ENCODE data around the gene TSC22D3.
A peak's percentile ranks its signal among the peaks of the same experiment; 100 is the strongest.
"Not testable (repeated sequence)": the region's sequence is repeated elsewhere in the genome, so short reads cannot be mapped to it uniquely, and the experiment has no call there.

The TSC22D3 gene

GRCh38 chrX:107713543-107714205 is 61.9 kb downstream of the TSC22D3 start:
- no peak for DNase-seq (ENCODE audit: insufficient read length, low spot score)
- peak; percentile 70 for FAIRE-seq

GRCh38 chrX:107713203-107713542 is 62.4 kb downstream of the TSC22D3 start:
- no peak for DNase-seq (ENCODE audit: insufficient read length, low spot score)
- no peak for FAIRE-seq

DNA sequence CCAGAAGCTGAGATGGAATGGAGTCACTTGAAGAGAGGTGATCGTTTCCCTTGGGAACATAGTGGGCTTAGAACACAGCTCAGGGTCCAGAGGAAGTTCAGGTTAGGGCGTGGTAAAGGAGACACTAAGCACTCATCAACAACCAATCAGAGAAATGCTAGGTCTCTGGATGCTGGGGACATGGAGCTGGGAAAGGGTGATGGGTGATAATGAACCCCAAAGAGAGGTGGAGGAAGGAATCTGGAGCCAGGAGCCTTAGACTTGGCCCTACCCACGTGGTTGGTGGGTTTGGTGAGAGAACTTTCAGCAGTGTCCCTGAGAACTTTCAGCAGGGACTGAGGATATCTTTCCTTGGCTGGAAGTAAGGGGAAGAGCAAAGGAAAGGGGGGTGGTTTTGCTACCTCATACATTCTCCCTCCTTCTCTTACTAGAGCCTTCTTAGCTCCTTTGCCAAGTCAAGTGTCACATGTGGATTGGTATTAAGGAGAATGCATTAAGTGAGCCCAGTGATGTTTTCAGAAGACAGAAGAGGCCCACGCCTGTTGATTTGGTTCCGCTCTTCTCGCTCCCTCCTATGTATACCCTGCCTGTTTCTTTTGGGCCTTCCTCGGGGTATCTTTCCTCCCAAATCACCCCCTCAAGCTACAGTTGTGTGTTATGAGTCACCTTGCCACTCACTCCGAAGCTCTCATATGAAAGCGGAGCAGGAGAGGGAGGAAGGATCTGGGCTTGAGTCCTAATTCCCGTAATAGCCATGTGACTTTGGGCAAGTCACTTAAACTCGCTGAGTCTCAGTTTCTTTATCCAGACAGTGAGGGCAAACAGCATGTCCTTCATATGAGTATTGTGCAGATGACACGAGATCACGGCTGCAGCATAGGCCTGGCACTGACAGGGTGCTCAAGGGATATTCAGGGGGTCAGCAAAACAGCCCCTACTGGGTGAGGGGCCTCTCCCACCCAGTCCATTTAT is 63.1 kb downstream of the TSC22D3 start:
- FAIRE-seq (peak; percentile 83), DNase-seq (ENCODE audit: insufficient read length, low spot score) (no peak)

GRCh38 chrX:107711521-107712181 is 63.9 kb downstream of the TSC22D3 start:
- no peak for DNase-seq (ENCODE audit: insufficient read length, low spot score)
- FAIRE-seq: no peak

DNA sequence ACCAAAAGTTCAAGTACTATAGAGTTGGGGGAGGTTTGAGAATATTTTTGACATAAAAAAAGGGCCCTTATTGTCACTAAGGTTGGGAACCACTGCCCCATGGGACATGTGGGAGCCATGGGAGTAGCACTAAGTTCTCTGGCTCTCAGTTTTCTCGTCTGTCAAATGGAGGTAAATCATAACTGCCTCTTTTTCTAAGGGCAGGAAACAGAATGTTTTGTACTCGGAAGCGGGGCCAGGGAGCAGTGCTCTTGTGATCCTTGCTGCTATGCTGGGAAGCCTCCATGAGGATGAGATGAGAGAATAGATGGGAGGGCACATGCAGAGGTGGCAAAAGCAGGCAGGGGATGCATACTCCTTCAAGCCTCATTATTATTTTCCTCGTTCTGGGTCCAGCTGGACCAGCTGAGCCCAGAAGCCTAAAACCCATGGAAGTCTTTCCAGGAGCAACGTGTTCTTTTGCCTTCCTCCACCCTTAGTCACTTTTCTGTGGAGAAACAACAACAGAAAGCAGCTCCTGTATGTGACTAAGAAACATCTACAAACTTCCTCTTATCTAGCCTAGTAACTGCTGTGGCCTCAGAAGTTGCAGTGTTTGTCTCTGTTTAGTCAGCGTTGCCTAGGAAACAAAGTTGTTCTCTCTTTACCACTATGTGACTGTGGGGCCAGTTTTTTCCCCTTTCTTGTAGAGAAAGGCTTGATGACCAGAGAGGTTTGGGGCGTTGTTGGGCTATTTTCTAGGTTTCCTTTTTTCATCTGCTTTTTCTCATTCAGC is 64.8 kb downstream of the TSC22D3 start:
- DNase-seq (ENCODE audit: insufficient read length, low spot score) (peak; percentile 37), FAIRE-seq (peak; percentile 99)

GRCh38 chrX:107709266-107709806 is 66.3 kb downstream of the TSC22D3 start:
- DNase-seq (ENCODE audit: insufficient read length, low spot score): no peak
- FAIRE-seq: peak; percentile 91

DNA sequence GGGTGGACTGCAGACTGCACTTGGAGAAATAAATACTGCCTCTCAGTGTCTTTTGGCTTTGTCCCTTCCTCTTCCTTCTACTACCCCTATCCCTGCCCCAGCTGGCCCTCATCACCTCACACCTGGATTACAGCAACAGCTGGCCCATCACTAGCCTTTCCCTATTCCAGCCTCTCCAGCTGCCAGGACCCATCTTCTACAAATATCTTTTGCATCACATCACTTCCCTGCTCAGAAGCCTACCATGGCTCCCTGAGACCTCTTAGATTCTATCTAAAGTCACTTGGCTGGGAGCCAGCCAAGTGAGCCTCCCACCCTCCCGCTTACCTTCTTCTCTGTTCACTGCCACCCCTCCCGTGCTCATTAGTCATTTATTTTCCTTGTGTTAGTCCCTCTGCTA is 66.8 kb downstream of the TSC22D3 start:
- no peak for FAIRE-seq
- DNase-seq (ENCODE audit: insufficient read length, low spot score): no peak

- DNase-seq (ENCODE audit: insufficient read length, low spot score): no peak
Observed at GRCh38 chrX:107707866-107708265, 67.7 kb downstream of the TSC22D3 start.

DNA sequence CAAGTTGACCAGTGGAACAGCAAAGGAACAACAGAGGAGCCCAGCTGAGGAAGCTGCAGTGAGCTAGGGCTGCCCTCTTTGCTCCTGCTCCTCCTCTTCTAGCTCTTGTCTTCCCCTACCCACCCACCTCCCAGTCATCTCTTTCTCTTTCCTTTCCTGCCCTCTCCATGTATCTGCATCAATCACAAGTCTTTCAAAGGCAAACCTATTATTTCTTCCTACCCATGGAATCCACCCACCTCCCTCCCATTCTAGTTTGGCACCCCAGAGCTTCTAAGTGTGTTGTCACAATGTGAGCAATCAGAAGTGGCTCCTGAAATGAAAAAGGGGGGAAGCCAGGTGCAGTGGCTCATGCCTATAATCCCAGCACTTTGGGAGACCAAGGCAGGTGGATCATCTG is 69.3 kb downstream of the TSC22D3 start:
- DNase-seq (ENCODE audit: insufficient read length, low spot score) (no peak), FAIRE-seq (no peak)

More at GRCh38 chrX:107707866-107708265, 67.7 kb downstream of the TSC22D3 start:
- FAIRE-seq: no peak

DNA sequence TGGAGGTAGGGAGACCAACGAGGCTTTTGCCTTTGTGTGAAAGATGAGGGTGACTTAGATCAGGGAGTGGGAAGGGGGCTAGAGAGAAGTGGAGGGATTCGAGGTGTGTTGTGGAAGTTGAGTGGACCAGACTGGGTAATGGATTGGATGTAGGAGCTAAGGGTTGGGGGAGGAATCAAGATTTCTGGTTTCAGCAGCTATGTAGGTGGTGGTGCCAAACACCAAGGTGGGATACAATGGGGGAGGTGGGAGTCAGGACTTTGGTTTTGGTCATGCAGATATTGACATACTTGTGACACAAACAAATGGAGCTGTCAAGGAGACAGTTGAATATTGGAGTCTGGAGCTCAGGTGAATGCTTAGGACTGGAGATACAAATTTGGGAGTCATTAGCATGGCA is 71.0 kb downstream of the TSC22D3 start:
- no peak for DNase-seq (ENCODE audit: insufficient read length, low spot score)

GRCh38 chrX:107704181-107704580 is 71.4 kb downstream of the TSC22D3 start:
- FAIRE-seq (peak; percentile 28), DNase-seq (ENCODE audit: insufficient read length, low spot score) (no peak)

More for the DNA sequence above, 71.0 kb downstream of the TSC22D3 start:
- FAIRE-seq: no peak

GRCh38 chrX:107701493-107702121 is 74.0 kb downstream of the TSC22D3 start:
- peak; percentile 99 for FAIRE-seq
- no peak for DNase-seq (ENCODE audit: insufficient read length, low spot score)

GRCh38 chrX:107700790-107701189 is 74.8 kb downstream of the TSC22D3 start:
- peak; percentile 91 for FAIRE-seq
- DNase-seq (ENCODE audit: insufficient read length, low spot score): no peak

- DNase-seq (ENCODE audit: insufficient read length, low spot score) (no peak), FAIRE-seq (no peak)
Observed at GRCh38 chrX:107700317-107700774, 75.2 kb downstream of the TSC22D3 start.

DNA sequence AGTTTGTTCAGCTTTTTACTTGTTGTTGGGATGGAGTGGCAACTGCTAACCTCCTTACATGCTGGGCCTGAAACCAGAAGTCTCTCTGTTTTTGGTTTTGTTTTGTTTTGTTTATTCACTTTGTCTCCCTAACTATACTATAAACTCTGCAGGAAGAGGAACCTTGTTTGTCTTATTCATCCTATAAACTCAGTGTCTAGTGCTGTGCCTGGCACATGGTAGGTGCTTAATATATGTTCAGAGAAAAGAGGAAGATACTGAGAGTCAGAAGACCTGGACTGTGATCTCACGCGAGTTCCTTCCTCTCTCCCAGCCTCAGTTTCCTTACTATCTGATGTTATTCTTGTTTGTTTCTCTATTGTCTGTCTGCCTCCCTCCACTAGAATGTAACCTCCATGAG is 76.0 kb downstream of the TSC22D3 start:
- FAIRE-seq (no peak), DNase-seq (ENCODE audit: insufficient read length, low spot score) (no peak)

DNA sequence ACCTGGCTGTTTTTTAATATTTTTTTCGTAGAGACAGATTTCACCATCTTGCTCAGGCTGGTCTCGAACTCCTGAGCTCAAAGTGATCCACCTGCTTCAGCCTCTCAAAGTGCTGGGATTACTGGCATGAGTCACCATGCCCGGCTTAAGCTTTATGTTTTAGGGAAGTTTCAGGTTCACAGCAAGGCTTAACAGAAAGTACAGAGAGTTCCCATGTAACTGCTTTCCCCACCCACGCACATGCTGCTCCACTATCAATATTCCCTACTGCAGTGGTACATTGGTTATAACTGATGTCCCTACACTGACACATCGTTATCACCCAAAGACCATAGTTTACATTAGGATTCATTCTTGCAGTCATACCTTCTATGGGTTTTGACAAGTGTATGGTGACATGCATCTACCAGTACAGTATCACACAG is 84.6 kb downstream of the TSC22D3 start:
- FAIRE-seq (no peak), DNase-seq (ENCODE audit: insufficient read length, low spot score) (no peak)

DNA sequence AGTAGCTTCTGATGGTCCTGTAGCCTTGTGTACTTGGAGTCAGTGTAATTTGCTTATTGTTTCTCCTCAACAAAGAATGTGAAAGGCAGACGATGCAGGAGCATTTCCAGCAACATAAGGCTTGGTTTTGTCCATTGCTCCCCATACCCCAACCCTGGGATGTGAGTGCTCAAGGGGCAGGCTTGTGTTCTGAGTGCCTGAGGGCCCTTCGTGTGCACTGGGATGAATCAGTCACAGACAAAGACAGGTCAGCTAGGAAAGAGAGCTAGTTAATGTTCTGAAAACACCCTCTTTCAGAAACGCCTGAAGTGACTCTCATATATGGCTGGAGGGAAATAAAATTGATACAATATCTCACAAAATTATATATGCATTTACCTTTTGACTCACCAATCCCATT is 88.1 kb downstream of the TSC22D3 start:
- no peak for FAIRE-seq

DNA sequence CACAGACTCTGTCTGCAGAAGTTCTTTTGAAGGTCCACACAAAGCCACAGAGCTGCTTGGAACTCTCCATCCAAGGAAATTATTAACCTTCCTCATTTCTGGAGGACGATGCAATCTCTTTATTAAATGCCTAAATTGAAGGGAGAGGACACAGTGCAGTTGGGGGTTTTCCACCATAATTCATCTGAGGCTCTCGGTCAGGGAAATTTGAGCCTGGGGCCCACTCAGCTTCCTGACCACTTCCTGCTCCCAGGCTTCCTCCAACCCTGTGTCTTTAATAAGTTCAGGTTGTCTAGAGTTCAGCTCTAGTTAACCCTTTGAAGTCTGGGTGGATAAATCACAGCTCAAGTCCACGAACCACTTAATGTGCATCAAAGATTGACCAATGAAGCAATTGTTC is 88.8 kb downstream of the TSC22D3 start:
- DNase-seq (ENCODE audit: insufficient read length, low spot score) (no peak), FAIRE-seq (no peak)

More for the DNA sequence above, 88.1 kb downstream of the TSC22D3 start:
- no peak for DNase-seq (ENCODE audit: insufficient read length, low spot score)

- FAIRE-seq (peak; percentile 73), DNase-seq (ENCODE audit: insufficient read length, low spot score) (no peak)
Observed at GRCh38 chrX:107686026-107686425, 89.6 kb downstream of the TSC22D3 start.

DNA sequence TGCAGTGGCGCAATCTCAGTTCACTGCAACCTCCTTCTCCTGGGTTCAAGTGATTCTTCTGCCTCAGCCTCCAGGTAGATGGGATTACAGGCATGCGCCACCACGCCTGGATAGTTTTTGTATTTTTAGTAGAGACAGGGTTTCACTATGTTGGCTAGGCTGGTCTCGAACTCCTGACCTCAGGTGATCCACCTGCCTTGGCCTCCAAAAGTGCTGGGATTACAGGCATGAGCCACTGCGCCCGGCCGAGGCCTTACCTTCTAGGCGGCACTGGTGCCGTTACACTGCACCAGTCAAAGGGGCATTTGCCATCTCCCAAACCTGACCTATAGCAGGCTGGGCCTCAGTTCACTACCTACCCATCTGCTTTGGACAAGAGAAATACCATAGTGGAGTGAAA is 90.0 kb downstream of the TSC22D3 start:
- not testable (repeated sequence) for FAIRE-seq

More for the DNA sequence above, 90.0 kb downstream of the TSC22D3 start:
- DNase-seq (ENCODE audit: insufficient read length, low spot score): not testable (repeated sequence)

Measured in GM19239 (cell line).